ENCODE data around the gene NUDCD2.

GRCh38 chr5:163459819-163460561 is at the start of gene NUDCD2:
- TF ChIP-seq POLR2A (IDR thresholded peaks at IDR 0.05) (peak; percentile 71), CTCF (IDR thresholded peaks at IDR 0.05) (peak in 3 of 4 experiments; percentile 22 to 49 (median 24)), POLR2AphosphoS5 (IDR thresholded peaks at IDR 0.05) (peak; percentile 89)
